ENCODE measurements around the gene MRPL41.

DNA sequence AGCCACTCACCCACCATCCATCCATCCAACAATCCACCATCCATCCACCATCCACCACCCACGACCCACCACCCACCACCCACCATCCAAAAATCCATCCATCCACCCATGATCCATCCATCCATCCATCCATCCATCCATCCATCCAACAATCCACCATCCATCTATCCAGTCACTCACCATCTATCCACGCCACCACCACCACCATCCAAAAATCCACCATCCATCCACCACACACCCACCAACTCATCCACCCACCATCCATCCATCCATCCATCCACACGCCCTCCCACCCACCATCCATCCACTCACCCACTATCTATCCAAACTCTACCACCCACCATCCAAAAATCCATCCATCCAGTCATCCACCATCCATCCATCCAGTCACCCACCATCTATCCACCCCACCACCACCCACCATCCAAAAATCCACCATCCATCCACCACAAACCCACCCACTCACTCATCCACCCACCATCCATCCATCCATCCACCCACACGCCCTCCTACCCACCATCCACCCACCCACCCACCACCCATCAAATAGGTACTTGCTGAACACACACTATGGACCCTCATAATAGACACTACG, 18.0 kb downstream of the MRPL41 start:
- no peak for TF ChIP-seq EP300 (IDR thresholded peaks at IDR 0.05)
- no peak for TF ChIP-seq POLR2A (IDR thresholded peaks at IDR 0.05)
- no peak for TF ChIP-seq CTCF (IDR thresholded peaks at IDR 0.05)

Data from suprapubic skin (tissue), 3 donors.